ENCODE measurements around the gene USO1.
"Not testable (repeated sequence)": the region's sequence is repeated elsewhere in the genome, so short reads cannot be mapped to it uniquely, and the experiment has no call there.

Gene USO1, protein sequence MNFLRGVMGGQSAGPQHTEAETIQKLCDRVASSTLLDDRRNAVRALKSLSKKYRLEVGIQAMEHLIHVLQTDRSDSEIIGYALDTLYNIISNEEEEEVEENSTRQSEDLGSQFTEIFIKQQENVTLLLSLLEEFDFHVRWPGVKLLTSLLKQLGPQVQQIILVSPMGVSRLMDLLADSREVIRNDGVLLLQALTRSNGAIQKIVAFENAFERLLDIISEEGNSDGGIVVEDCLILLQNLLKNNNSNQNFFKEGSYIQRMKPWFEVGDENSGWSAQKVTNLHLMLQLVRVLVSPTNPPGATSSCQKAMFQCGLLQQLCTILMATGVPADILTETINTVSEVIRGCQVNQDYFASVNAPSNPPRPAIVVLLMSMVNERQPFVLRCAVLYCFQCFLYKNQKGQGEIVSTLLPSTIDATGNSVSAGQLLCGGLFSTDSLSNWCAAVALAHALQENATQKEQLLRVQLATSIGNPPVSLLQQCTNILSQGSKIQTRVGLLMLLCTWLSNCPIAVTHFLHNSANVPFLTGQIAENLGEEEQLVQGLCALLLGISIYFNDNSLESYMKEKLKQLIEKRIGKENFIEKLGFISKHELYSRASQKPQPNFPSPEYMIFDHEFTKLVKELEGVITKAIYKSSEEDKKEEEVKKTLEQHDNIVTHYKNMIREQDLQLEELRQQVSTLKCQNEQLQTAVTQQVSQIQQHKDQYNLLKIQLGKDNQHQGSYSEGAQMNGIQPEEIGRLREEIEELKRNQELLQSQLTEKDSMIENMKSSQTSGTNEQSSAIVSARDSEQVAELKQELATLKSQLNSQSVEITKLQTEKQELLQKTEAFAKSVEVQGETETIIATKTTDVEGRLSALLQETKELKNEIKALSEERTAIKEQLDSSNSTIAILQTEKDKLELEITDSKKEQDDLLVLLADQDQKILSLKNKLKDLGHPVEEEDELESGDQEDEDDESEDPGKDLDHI

DNA sequence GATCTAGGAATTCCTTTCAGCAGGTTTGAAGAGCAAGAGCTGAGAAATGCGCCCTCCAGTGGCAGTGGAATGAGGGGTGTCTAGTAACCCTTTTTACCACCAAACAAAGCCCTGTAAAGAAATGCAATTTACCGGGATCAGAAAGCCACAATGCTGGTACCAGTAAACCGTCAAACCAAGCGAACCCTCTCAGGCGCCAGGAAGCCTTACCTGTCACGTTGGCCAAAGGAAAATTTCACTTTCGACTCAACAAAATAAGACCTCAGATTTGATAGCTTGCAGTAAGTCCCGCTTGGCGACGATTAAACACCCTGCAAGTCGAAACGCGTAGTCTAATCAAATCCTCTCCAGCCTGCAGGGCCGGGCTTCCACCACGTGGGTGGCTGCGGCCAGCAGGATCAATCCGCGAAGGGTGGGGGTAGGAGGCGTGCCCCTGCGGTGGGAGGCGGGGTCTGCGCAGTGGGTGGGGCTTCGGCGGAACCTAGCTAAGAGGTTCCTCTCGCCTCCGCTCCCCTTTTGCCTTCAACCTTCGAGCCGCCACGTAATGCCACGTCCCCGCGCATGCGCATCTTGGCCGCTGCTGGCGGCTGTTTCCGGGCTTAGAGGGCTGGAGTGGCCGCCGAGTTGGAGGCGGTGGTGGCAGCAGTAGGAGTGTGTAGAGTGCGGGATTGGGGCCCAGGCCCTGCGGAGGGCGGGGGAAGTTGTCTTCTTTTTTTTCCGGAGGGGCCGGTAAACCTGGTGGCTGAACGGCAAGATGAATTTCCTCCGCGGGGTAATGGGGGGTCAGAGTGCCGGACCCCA is at the start of gene USO1:
Gene USO1, plus strand, starts transcription at position 512 of the 801 bp plus-strand sequence. Its CDS starts 243 bp downstream, at position 755.
- H3K36me3 ChIP-seq (ENCODE audit: control insufficient read depth in 1 of 2, insufficient read depth in 2 of 2, low read length in 2 of 2): peaks cover 0 to 5% of the 10 kb centered on the region in 2 donors
- H3K27me3 ChIP-seq (ENCODE audit: low read depth, low read length): no peaks in the 10 kb centered on the region
- peaks cover 13 to 38% of the 10 kb centered on the region in 2 donors for H3K4me1 ChIP-seq (ENCODE audit: control insufficient read depth in 1 of 2, insufficient read depth in 2 of 2, low read length in 2 of 2)
- H3K9me3 ChIP-seq (ENCODE audit: control insufficient read depth in 1 of 2, low read length in 2 of 2): no peaks in the 10 kb centered on the region
- peak within 1 kb of the TSS; percentile 96 for H3K27ac ChIP-seq (ENCODE audit: low read length)
- peak within 1 kb of the TSS; percentile 87 to 88 for H3K4me3 ChIP-seq (ENCODE audit: low read depth in 1 of 2, low read length in 2 of 2)

DNA sequence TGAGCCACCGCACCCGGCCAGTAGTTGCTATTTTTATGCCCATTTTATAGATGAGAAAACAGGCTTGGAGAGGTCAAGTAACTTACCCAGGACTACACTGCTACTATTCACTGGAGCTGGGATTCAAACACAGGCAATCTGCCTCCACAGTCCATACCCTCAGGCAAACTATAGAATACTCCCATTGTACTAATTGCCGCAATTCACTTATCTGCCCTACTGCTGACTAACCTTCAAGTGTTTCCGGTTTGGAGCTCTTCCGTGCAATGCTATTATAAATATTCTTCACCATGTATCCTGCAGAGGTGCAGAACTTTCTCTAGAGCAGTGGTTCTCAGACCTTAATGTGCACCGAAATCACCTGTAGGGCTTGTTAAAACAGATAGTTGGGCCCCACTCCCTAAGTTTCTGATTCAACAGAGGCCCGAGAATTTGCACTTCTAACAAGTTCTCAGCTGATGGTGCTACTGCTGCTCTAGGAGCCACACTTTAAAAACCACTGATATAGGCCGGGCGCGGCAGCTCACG is 49.3 kb upstream of the USO1 start:
- Histone ChIP-seq H3K4me1 (ENCODE audit: control insufficient read depth in 1 of 2, insufficient read depth in 2 of 2, low read length in 2 of 2) (peaks cover 14 to 17% of the 10 kb centered on the region in 2 donors), H3K4me3 (ENCODE audit: low read depth in 1 of 2, low read length in 2 of 2) (no peak overlapping the region), H3K27ac (ENCODE audit: low read length) (no peak overlapping the region), H3K36me3 (ENCODE audit: control insufficient read depth in 1 of 2, insufficient read depth in 2 of 2, low read length in 2 of 2) (peaks cover 0 to 9% of the 10 kb centered on the region in 2 donors), H3K9me3 (ENCODE audit: control insufficient read depth in 1 of 2, low read length in 2 of 2) (no peaks in the 10 kb centered on the region), H3K27me3 (ENCODE audit: low read depth, low read length) (no peaks in the 10 kb centered on the region)

DNA sequence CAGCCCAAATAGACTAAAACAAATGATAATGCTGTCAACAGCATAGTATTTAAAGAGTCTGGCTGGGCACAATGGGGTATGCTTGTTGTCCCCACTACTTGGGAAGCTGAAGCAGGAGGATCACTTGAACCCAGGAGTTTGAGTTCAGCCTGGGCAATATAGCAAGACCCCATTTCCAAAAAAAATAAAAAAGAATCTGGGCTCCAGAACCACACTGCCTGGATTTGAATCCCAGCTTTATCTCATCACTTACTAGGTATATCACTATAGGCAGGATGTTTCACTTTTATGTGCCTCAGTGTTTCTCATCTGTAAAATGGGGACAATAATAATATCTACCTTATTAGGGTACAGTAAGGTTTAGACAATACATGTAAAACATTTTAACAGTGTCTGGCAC is 45.9 kb upstream of the USO1 start:
- H3K27me3 ChIP-seq (ENCODE audit: low read depth, low read length): no peaks in the 10 kb centered on the region
- H3K27ac ChIP-seq (ENCODE audit: low read length): no peak overlapping the region
- peaks cover 6 to 7% of the 10 kb centered on the region in 2 donors for H3K4me1 ChIP-seq (ENCODE audit: control insufficient read depth in 1 of 2, insufficient read depth in 2 of 2, low read length in 2 of 2)
- no peak overlapping the region for H3K4me3 ChIP-seq (ENCODE audit: low read depth in 1 of 2, low read length in 2 of 2)
- H3K36me3 ChIP-seq (ENCODE audit: control insufficient read depth in 1 of 2, insufficient read depth in 2 of 2, low read length in 2 of 2): no peaks in the 10 kb centered on the region
- H3K9me3 ChIP-seq (ENCODE audit: control insufficient read depth in 1 of 2, low read length in 2 of 2): no peaks in the 10 kb centered on the region

DNA sequence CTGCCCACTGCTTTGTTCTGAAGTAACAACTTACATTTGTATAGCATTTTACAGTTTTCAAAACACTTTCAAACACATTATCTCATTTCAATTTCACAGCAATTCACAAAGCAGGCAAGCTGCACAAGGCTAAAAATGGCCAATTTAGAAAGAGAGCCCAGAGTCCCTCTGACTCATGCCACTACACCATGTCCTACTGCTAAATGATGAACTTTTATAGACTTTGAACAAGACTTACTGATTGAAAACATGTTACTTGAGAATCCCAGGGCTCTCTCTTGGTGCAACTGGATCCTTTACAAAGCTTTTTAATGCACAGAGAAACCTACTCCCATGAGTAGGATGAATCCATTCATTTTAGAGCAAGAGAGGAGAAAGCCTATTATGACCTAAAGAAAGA is 45.4 kb upstream of the USO1 start:
- Histone ChIP-seq H3K9me3 (ENCODE audit: control insufficient read depth in 1 of 2, low read length in 2 of 2) (no peaks in the 10 kb centered on the region), H3K27me3 (ENCODE audit: low read depth, low read length) (no peaks in the 10 kb centered on the region), H3K36me3 (ENCODE audit: control insufficient read depth in 1 of 2, insufficient read depth in 2 of 2, low read length in 2 of 2) (no peaks in the 10 kb centered on the region), H3K27ac (ENCODE audit: low read length) (no peak overlapping the region), H3K4me3 (ENCODE audit: low read depth in 1 of 2, low read length in 2 of 2) (no peak overlapping the region), H3K4me1 (ENCODE audit: control insufficient read depth in 1 of 2, insufficient read depth in 2 of 2, low read length in 2 of 2) (peaks cover 2 to 4% of the 10 kb centered on the region in 2 donors)

DNA sequence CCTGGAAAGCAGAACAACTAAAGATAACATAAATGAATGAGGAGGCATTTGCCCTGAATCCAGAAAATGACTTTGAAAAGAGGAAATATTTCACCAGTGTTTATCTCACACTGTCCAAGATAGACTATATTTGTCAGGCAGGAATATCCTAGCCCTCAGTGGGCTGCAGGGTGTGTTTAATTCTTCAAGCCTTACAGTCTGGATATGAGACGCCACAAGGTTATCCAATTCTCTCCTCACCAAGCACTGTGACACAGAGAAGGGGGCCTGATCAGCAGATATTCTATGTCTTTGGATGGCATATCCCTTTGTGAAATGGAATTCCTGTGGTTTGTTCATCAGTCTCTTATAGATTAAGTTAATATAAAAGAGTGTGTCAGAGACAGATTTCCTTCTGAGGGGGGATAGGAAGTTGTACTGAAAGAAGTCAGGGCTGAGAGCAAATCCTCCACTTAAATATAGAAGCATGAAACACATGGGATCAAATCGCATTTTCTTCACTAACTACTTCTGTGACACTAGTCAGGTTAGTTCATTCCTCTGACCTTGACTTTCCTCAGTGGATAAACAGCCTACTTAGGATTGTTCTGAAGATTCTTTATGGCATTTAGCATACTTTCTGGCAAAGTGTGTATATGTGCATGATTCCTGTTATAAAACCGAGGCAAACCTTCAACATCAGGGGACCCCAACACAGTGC is 44.4 kb upstream of the USO1 start:
- no peak overlapping the region for H3K4me3 ChIP-seq (ENCODE audit: low read depth in 1 of 2, low read length in 2 of 2)
- no peak overlapping the region for H3K27ac ChIP-seq (ENCODE audit: low read length)
- no peaks in the 10 kb centered on the region for H3K4me1 ChIP-seq (ENCODE audit: control insufficient read depth in 1 of 2, insufficient read depth in 2 of 2, low read length in 2 of 2)
- no peaks in the 10 kb centered on the region for H3K27me3 ChIP-seq (ENCODE audit: low read depth, low read length)
- no peaks in the 10 kb centered on the region for H3K36me3 ChIP-seq (ENCODE audit: control insufficient read depth in 1 of 2, insufficient read depth in 2 of 2, low read length in 2 of 2)
- no peaks in the 10 kb centered on the region for H3K9me3 ChIP-seq (ENCODE audit: control insufficient read depth in 1 of 2, low read length in 2 of 2)

DNA sequence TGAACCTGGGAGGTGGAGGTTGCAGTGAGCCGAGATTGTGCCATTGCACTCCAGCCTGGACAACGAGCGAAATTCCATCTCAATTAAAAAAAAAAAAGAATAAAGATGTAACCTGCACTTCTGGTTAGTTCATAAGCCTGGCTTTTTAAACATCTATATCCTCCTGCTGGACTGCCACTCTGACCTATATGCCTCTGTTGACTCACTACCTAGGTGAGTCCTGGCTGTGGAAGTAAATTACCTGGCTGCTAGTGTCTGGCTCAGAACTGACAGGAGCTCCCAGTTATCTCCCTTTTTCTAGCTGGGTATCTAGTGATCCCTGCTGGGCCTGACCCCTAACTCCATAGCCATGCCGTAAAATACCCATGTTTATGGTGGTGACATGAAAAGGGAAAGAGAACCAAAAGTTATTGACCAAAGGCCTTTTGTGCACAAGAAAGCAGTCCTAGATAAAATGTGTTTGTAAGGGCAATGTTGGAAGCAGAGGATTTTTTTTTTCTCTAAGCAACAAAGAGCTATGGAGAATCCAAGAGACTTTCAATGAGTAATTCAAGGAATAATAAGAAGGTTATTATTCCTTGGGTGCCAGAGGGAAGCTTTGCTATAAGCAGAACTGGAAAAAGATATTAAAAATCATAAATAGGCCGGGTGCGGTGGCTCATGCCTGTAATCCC is 40.8 kb upstream of the USO1 start:
- Histone ChIP-seq H3K36me3 (ENCODE audit: control insufficient read depth in 1 of 2, insufficient read depth in 2 of 2, low read length in 2 of 2) (no peaks in the 10 kb centered on the region), H3K27ac (ENCODE audit: low read length) (no peak overlapping the region), H3K27me3 (ENCODE audit: low read depth, low read length) (no peaks in the 10 kb centered on the region), H3K4me1 (ENCODE audit: control insufficient read depth in 1 of 2, insufficient read depth in 2 of 2, low read length in 2 of 2) (no peaks in the 10 kb centered on the region), H3K4me3 (ENCODE audit: low read depth in 1 of 2, low read length in 2 of 2) (no peak overlapping the region), H3K9me3 (ENCODE audit: control insufficient read depth in 1 of 2, low read length in 2 of 2) (no peaks in the 10 kb centered on the region)

DNA sequence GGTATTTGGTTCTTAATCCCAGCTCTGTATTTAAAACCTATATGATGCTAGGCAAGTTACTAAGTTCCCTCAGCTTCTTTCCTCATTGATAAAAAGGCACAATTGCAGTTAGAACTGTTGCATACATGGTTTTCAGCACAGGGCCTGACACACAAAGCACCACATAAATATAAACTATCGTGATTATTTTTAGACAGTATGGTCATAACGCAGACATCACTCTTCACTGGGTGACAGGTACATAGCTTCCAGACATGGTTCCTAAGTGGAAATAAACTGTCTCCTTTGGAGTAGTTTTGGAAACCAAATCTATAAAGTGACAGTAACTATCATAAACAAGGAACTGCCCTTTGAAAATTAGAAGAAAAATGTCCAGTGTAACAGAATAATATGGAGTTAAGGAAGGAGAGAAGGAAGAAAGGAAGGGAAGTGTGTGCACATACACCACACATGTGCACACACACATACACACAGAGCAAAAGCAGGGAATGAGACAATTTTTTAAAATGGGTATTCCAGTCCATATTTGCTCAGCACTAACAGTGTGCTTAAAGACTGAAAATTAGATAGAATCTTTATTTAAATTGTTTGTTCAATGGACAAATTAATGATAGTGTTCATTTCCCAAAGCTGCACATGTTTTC is 38.7 kb upstream of the USO1 start:
- H3K4me1 ChIP-seq (ENCODE audit: control insufficient read depth in 1 of 2, insufficient read depth in 2 of 2, low read length in 2 of 2): no peaks in the 10 kb centered on the region

DNA sequence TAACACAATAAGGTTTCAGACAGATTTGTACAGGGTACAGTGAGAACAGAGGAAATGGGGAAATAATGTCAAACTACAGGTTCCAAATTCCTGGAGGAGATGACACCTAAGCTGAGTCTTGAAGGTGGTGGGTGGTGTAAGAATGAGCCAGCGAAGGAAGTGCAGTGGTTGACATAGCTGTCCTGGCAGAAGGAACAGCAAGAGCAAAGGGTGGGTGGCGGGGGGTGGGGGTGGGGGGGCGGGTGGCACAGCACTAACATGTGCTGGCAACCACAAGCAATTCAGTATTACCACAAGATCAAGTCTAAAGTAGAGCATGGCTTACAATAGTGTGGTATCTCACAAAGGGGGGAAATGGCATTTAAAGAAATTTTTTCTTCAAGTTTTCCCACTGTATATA is 38.0 kb upstream of the USO1 start:
- no peaks in the 10 kb centered on the region for H3K4me1 ChIP-seq (ENCODE audit: control insufficient read depth in 1 of 2, insufficient read depth in 2 of 2, low read length in 2 of 2)
- no peak overlapping the region for H3K4me3 ChIP-seq (ENCODE audit: low read depth in 1 of 2, low read length in 2 of 2)
- no peaks in the 10 kb centered on the region for H3K27me3 ChIP-seq (ENCODE audit: low read depth, low read length)
- no peaks in the 10 kb centered on the region for H3K9me3 ChIP-seq (ENCODE audit: control insufficient read depth in 1 of 2, low read length in 2 of 2)
- no peak overlapping the region for H3K27ac ChIP-seq (ENCODE audit: low read length)
- no peaks in the 10 kb centered on the region for H3K36me3 ChIP-seq (ENCODE audit: control insufficient read depth in 1 of 2, insufficient read depth in 2 of 2, low read length in 2 of 2)

More for the DNA sequence above, 38.7 kb upstream of the USO1 start:
- no peak overlapping the region for H3K27ac ChIP-seq (ENCODE audit: low read length)
- no peak overlapping the region for H3K4me3 ChIP-seq (ENCODE audit: low read depth in 1 of 2, low read length in 2 of 2)
- H3K27me3 ChIP-seq (ENCODE audit: low read depth, low read length): no peaks in the 10 kb centered on the region
- H3K9me3 ChIP-seq (ENCODE audit: control insufficient read depth in 1 of 2, low read length in 2 of 2): no peaks in the 10 kb centered on the region
- no peaks in the 10 kb centered on the region for H3K36me3 ChIP-seq (ENCODE audit: control insufficient read depth in 1 of 2, insufficient read depth in 2 of 2, low read length in 2 of 2)

DNA sequence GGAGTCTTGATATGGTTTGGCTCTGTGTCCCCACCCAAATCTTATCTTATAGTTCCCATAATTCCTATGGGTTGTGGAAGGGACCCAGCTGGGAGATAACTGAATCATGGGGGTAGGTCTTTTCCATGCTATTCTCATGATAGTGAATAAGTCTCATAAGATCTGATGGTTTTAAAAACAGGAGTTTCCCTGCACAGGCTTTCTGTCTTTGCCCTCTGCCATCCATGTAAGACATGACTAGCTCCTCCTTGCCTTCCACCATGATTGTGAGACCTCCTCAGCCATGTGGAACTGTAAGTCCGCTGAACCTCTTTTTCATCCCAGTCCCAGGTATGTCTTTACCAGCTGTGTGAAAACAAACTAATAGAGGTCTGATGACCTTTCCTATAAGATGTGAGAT is 37.3 kb upstream of the USO1 start:
- H3K27ac ChIP-seq (ENCODE audit: low read length); H3K9me3 ChIP-seq (ENCODE audit: control insufficient read depth in 1 of 2, low read length in 2 of 2); H3K4me3 ChIP-seq (ENCODE audit: low read depth in 1 of 2, low read length in 2 of 2); H3K36me3 ChIP-seq (ENCODE audit: control insufficient read depth in 1 of 2, insufficient read depth in 2 of 2, low read length in 2 of 2); H3K27me3 ChIP-seq (ENCODE audit: low read depth, low read length); H3K4me1 ChIP-seq (ENCODE audit: control insufficient read depth in 1 of 2, insufficient read depth in 2 of 2, low read length in 2 of 2): not testable (repeated sequence)

DNA sequence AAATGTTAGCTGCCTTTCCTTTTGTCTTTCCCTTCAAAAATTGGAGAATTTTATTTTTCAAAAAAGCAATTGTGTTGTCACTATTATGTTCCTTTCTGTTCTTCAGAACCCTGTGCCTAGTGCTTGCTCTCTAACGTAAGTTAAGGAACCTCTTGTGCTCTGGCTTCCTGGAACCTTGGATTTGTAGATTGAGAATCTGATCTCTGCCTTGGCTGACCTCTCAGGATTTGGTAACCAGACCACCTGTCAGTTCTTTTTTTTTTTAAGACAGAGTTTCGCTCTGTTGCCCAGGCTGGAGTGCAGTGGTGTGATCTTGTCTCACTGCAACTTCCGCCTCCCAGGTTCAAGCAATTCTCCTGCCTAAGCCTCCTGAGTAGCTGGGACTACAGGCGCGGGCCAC is 32.3 kb upstream of the USO1 start:
- not testable (repeated sequence) for H3K4me3 ChIP-seq (ENCODE audit: low read depth in 1 of 2, low read length in 2 of 2)

More for the DNA sequence above, 32.3 kb upstream of the USO1 start:
- H3K4me1 ChIP-seq (ENCODE audit: control insufficient read depth in 1 of 2, insufficient read depth in 2 of 2, low read length in 2 of 2): peaks cover 0 to 12% of the 10 kb centered on the region in 2 donors
- not testable (repeated sequence) for H3K9me3 ChIP-seq (ENCODE audit: control insufficient read depth in 1 of 2, low read length in 2 of 2); H3K36me3 ChIP-seq (ENCODE audit: control insufficient read depth in 1 of 2, insufficient read depth in 2 of 2, low read length in 2 of 2); H3K27me3 ChIP-seq (ENCODE audit: low read depth, low read length); H3K27ac ChIP-seq (ENCODE audit: low read length)

Data from muscle layer of duodenum (tissue), 2 donors.